Measurements from ENCODE around the gene UBR2. TPM values are rescaled to one million over a fixed set of nuclear protein-coding genes. Genes with fewer than 3 reads are reported as not detected.

UBR2 gene
- total RNA-seq, 1 experiment from 2014 or later = 21.1 TPM

- no TSS peak for BruUV-seq (replicated peaks)
- ChIA-PET CTCF (no interaction called here), POLR2A (ENCODE audit: unreplicated experiment) (interaction anchor here (0.6 kb wide), 1 partner anchor 255 kb away, joined by 6 read pairs; no protein-coding TSS in a partner anchor)
- no peaks in the 10 kb centered on the region for H3K27me3 ChIP-seq (ENCODE audit: insufficient read depth, low read depth)
- no peak overlapping the region for H3K4me3 ChIP-seq
- no peaks in the 10 kb centered on the region for H3K9me3 ChIP-seq (ENCODE audit: insufficient read depth, low read depth)
- intact Hi-C loops (cut with micrococcal nuclease; ENCODE audit: unreplicated experiment) = loop anchor here (5.0 kb wide), 1 partner anchor 81 kb away; the partner anchor contains the start of gene TRERF1
- no peak overlapping the region for H3K4me2 ChIP-seq
- 0 out of 2 replicates have a peak, but pooled peaks cover 3% of the 10 kb centered on the region for H3F3A ChIP-seq (ENCODE audit: insufficient read depth, low read depth)
- H3K36me3 ChIP-seq (ENCODE audit: low read depth) = no peaks in the 10 kb centered on the region
- TF ChIP-seq EZH2 (IDR thresholded peaks at IDR 0.05; ENCODE audit: low read depth) (no peak), CTCF (conservative IDR thresholded peaks at IDR 0.05) (no peak)
- no peak overlapping the region for H2AFZ ChIP-seq
- H3K4me1 ChIP-seq (replicated peaks; ENCODE audit: insufficient read depth) = no peaks in the 10 kb centered on the region
- H3K79me2 ChIP-seq (ENCODE audit: low read depth) = no peaks in the 10 kb centered on the region
- H4K20me1 ChIP-seq (ENCODE audit: insufficient read depth) = no peaks in the 10 kb centered on the region
- no peaks in the 10 kb centered on the region for H3K9me2 ChIP-seq (ENCODE audit: insufficient read depth)
- H3K27ac ChIP-seq = no peak overlapping the region
- DNase-seq = no peak
Observed at GRCh38 chr6:42533794-42534193, 30.0 kb upstream of the UBR2 start.

- Histone ChIP-seq H4K20me1 (ENCODE audit: insufficient read depth) (no peaks in the 10 kb centered on the region), H3K36me3 (ENCODE audit: low read depth) (no peaks in the 10 kb centered on the region), H3K9me2 (ENCODE audit: insufficient read depth) (no peaks in the 10 kb centered on the region), H2AFZ (no peak overlapping the region; the same call in 1 of the 2 replicates), H3K79me2 (ENCODE audit: low read depth) (no peaks in the 10 kb centered on the region), H3F3A (ENCODE audit: insufficient read depth, low read depth) (0 out of 2 replicates have a peak, but pooled peaks cover under 1% of the 10 kb centered on the region), H3K4me1 (replicated peaks; ENCODE audit: insufficient read depth) (no peaks in the 10 kb centered on the region), H3K4me2 (no peak overlapping the region), H3K9me3 (ENCODE audit: insufficient read depth, low read depth) (no peaks in the 10 kb centered on the region), H3K27me3 (ENCODE audit: insufficient read depth, low read depth) (no peaks in the 10 kb centered on the region), H3K4me3 (no peak overlapping the region), H3K27ac (no peak overlapping the region)
- DNase-seq = no peak
- BruUV-seq (replicated peaks) = no TSS peak
- no peak for TF ChIP-seq CTCF (conservative IDR thresholded peaks at IDR 0.05)
- POLR2A ChIA-PET (ENCODE audit: unreplicated experiment) = interaction anchor here (0.6 kb wide), 1 partner anchor 86 kb away, joined by 18 read pairs; the partner anchor contains the start of gene TRERF1
- CTCF ChIA-PET = interaction anchor here (0.6 to 0.8 kb wide), 2 partner anchors 10 to 130 kb away, joined by 3 to 4 read pairs; no protein-coding TSS in a partner anchor
- intact Hi-C loops (cut with micrococcal nuclease; ENCODE audit: unreplicated experiment) = no loop called here
Observed at GRCh38 chr6:42537536-42537935, 26.3 kb upstream of the UBR2 start.

- intact Hi-C loops (cut with micrococcal nuclease; ENCODE audit: unreplicated experiment) = no loop called here
- H2AFZ ChIP-seq = no peak overlapping the region
- no peak for TF ChIP-seq EZH2 (IDR thresholded peaks at IDR 0.05; ENCODE audit: low read depth)
- TF ChIP-seq CTCF (conservative IDR thresholded peaks at IDR 0.05) = no peak
- H3K4me2 ChIP-seq = no peak overlapping the region
- H3K9me3 ChIP-seq (ENCODE audit: insufficient read depth, low read depth) = no peaks in the 10 kb centered on the region
- no peaks in the 10 kb centered on the region for H3K27me3 ChIP-seq (ENCODE audit: insufficient read depth, low read depth)
- no peaks in the 10 kb centered on the region for H3K79me2 ChIP-seq (ENCODE audit: low read depth)
- H3K4me3 ChIP-seq = no peak overlapping the region
- no peaks in the 10 kb centered on the region for H3F3A ChIP-seq (ENCODE audit: insufficient read depth, low read depth)
- DNase-seq = no peak
- H3K36me3 ChIP-seq (ENCODE audit: low read depth) = no peaks in the 10 kb centered on the region
- no peak overlapping the region for H3K27ac ChIP-seq
- ChIA-PET CTCF (no interaction called here), POLR2A (ENCODE audit: unreplicated experiment) (no interaction called here)
- H4K20me1 ChIP-seq (ENCODE audit: insufficient read depth) = no peaks in the 10 kb centered on the region
- no peaks in the 10 kb centered on the region for H3K4me1 ChIP-seq (replicated peaks; ENCODE audit: insufficient read depth)
- no peaks in the 10 kb centered on the region for H3K9me2 ChIP-seq (ENCODE audit: insufficient read depth)
- no TSS peak for BruUV-seq (replicated peaks)
Observed at GRCh38 chr6:42539135-42539534, 24.7 kb upstream of the UBR2 start.

Data from PC-9 (cell line).